GM18499 (cell line): ENCODE results near the gene VSTM4.

Experiments used
- ATAC-seq: cut with Tn5 transposase; IDR thresholded peaks from one replicate; pipeline ENCODE4 v1.9.1; 2021; ENCODE audit warnings: moderate number of reproducible peaks; ENCODE audit not compliant: insufficient read depth, unreplicated experiment

Gene VSTM4

GRCh38 chr10:49119746-49120145, 4.4 kb upstream of the VSTM4 start:
- no peak for ATAC-seq

GRCh38 chr10:49118430-49119074, 3.2 kb upstream of the VSTM4 start:
- ATAC-seq = no peak

GRCh38 chr10:49117376-49118070, 2.2 kb upstream of the VSTM4 start:
- ATAC-seq = no peak

- ATAC-seq = no peak
These were observed 1.4 kb upstream of the VSTM4 start for GRCh38 chr10:49116509-49117375.

GRCh38 chr10:49115796-49116508, 630 bp upstream of the VSTM4 start:
- no peak for ATAC-seq

- no peak for ATAC-seq
These were observed 656 bp downstream of the VSTM4 start for GRCh38 chr10:49114718-49115014.

- ATAC-seq = no peak
These were observed 1.6 kb downstream of the VSTM4 start for GRCh38 chr10:49113741-49114141.

GRCh38 chr10:49112851-49113250, 2.5 kb downstream of the VSTM4 start:
- no peak for ATAC-seq

GRCh38 chr10:49112098-49112497, 3.2 kb downstream of the VSTM4 start:
- ATAC-seq = no peak

GRCh38 chr10:49111320-49111698, 4.0 kb downstream of the VSTM4 start:
- ATAC-seq = no peak

- no peak for ATAC-seq
These were observed 4.5 kb downstream of the VSTM4 start for GRCh38 chr10:49110684-49111319.

- no peak for ATAC-seq
These were observed 5.5 kb downstream of the VSTM4 start for GRCh38 chr10:49109669-49110340.

- ATAC-seq = no peak
These were observed 6.7 kb downstream of the VSTM4 start for GRCh38 chr10:49108656-49109055.

GRCh38 chr10:49107887-49108267, 7.4 kb downstream of the VSTM4 start:
- ATAC-seq = no peak

- no peak for ATAC-seq
These were observed 8.0 kb downstream of the VSTM4 start for GRCh38 chr10:49107111-49107886.

GRCh38 chr10:49106451-49106850, 8.9 kb downstream of the VSTM4 start:
- no peak for ATAC-seq

GRCh38 chr10:49105076-49105475, 10.2 kb downstream of the VSTM4 start:
- ATAC-seq = no peak

- ATAC-seq = no peak
These were observed 11.0 kb downstream of the VSTM4 start for GRCh38 chr10:49104323-49104722.

GRCh38 chr10:49103761-49104160, 11.6 kb downstream of the VSTM4 start:
- no peak for ATAC-seq
